Left ventricle myocardium inferior (tissue), 1 donor: Measurements from ENCODE around the gene ZNF546. TPM values are rescaled to one million over a fixed set of nuclear protein-coding genes. Genes with fewer than 3 reads are reported as not detected.
"Not testable (repeated sequence)": the region's sequence is repeated elsewhere in the genome, so short reads cannot be mapped to it uniquely, and the experiment has no call there.

Experiments
- DNase-seq: peaks from one replicate; pipeline ENCODE4 v3.0.0-alpha.2; 2020
- H3K27ac ChIP-seq: fragments of 200-600 bp; replicated peaks from 2 replicates; pipeline ENCODE4 v1.8.0; 2021
- H3K27me3 ChIP-seq: fragments of 200-600 bp; 2 replicates; pipeline ENCODE4 v1.8.0; 2021; ENCODE audit warnings: low read depth
- H3K36me3 ChIP-seq: fragments of 200-600 bp; 2 replicates; pipeline ENCODE4 v1.8.0; 2021
- H3K4me1 ChIP-seq: fragments of 200-600 bp; 2 replicates; pipeline ENCODE4 v1.8.0; 2021
- H3K4me3 ChIP-seq: fragments of 200-600 bp; 2 replicates; pipeline ENCODE4 v1.8.0; 2021; ENCODE audit warnings: mild to moderate bottlenecking, moderate library complexity
- H3K9me3 ChIP-seq: fragments of 200-600 bp; replicated peaks from 2 replicates; pipeline ENCODE4 v1.8.0; 2021
- intact Hi-C: fragments of 100-400 bp; cut with micrococcal nuclease; formaldehyde crosslinking; loops from one replicate; pipeline ENCODE4 v1.11.0; 2022
- total RNA-seq: library from RNA; stranded (reverse); fragmentation: NEBNext Ultra II Directional; extraction: Animal tissue kit (Norgen Biotek cat#: 25700); gene quantifications from one replicate; pipeline ENCODE4 v1.2.1, GENCODE V29; 2021
- TF ChIP-seq, protein P1 (sequence below): fragments of 200-600 bp; IDR thresholded peaks from 2 replicates; pipeline ENCODE4 v1.8.0; 2021; ENCODE audit warnings: antibody characterized with exemption, mild to moderate bottlenecking, borderline replicate concordance
- donor health status: DM: no; HTN: yes; CAD: no; lungs with severe emphysema.

The ZNF546 gene
- total RNA-seq, 1 donor from 2014 or later, result 7.8 TPM

DNA sequence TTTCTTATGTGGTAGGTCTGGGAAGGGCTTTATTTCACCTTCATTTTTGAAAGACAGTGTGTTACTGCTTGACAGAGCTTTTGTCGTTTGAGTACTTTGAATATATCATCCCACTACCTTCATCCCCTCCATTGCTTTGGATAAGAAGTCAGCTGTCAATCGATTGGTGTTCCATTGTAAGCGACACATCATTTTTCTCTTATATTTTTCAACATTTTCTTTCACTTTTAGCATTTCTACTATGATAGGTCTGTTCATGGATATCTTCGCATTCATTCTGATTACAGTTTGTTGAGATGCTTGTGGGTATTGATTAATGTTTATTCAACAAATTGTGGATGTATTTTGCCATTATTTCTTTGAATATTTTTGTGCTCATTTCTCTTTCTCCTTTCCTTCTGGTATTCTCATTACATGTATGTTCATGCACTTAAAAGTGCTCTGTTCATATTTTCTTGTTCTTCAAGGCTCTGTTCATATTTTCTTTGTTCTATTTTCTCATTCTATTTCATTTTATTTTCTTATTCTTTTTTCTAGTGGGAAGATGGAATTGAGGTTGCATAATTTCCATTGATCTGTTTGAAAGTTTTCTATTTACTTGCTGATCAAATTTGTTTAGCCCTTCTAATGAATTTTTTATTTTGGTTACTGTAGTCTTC is 29.2 kb downstream of the ZNF546 start:
- no peak overlapping the region for H3K27ac ChIP-seq
- no peaks in the 10 kb centered on the region for H3K4me1 ChIP-seq
- H3K4me3 ChIP-seq, result no peak overlapping the region
- intact Hi-C loops, result no loop called here
- H3K9me3 ChIP-seq, result peaks cover 100% of the 10 kb centered on the region
- DNase-seq, result no peak
- no peaks in the 10 kb centered on the region for H3K27me3 ChIP-seq
- TF ChIP-seq, protein P1, sequence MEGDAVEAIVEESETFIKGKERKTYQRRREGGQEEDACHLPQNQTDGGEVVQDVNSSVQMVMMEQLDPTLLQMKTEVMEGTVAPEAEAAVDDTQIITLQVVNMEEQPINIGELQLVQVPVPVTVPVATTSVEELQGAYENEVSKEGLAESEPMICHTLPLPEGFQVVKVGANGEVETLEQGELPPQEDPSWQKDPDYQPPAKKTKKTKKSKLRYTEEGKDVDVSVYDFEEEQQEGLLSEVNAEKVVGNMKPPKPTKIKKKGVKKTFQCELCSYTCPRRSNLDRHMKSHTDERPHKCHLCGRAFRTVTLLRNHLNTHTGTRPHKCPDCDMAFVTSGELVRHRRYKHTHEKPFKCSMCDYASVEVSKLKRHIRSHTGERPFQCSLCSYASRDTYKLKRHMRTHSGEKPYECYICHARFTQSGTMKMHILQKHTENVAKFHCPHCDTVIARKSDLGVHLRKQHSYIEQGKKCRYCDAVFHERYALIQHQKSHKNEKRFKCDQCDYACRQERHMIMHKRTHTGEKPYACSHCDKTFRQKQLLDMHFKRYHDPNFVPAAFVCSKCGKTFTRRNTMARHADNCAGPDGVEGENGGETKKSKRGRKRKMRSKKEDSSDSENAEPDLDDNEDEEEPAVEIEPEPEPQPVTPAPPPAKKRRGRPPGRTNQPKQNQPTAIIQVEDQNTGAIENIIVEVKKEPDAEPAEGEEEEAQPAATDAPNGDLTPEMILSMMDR, result no peak
- H3K36me3 ChIP-seq, result peaks cover under 1% of the 10 kb centered on the region

- no peaks in the 10 kb centered on the region for H3K27me3 ChIP-seq
- H3K27ac ChIP-seq, result no peak overlapping the region
- peaks cover 4% of the 10 kb centered on the region for H3K36me3 ChIP-seq
- intact Hi-C loops, result no loop called here
- H3K4me3 ChIP-seq, result no peak overlapping the region
- TF ChIP-seq, protein P1, result no peak
- peaks cover 100% of the 10 kb centered on the region for H3K9me3 ChIP-seq
- no peaks in the 10 kb centered on the region for H3K4me1 ChIP-seq
- no peak for DNase-seq
These were observed 29.7 kb downstream of the ZNF546 start for GRCh38 chr19:40026597-40026970.

DNA sequence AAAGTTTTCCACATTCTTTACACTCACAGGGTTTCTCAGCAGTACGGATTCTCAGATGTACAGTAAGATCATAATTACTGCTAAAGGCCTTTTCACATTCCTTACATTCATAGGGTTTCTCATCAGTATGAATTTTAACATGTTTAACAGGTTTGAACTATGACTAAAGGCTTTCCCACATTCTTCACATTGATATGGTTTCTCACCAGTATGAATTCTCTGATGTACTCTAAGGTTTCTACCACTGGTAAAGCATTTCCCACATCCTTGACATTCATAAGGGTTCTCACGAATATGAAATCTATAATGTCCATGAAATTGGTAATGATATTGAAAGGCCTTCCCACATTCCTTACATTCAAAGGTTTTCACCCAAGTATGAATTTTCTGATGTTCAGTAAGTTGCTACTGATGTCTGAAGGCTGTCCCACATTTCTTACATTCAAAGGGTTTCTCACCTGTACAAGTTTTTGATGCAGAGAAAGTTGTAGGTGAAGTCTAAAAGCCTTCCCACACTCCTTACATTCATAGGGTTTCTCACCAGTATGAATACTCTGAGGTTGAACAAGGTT is 37.2 kb downstream of the ZNF546 start:
- TF ChIP-seq, protein P1, result no peak
- Histone ChIP-seq H3K9me3 (peaks cover 89% of the 10 kb centered on the region), H3K36me3 (peaks cover 61% of the 10 kb centered on the region), H3K4me1 (no peaks in the 10 kb centered on the region), H3K27me3 (no peaks in the 10 kb centered on the region), H3K4me3 (no peak overlapping the region), H3K27ac (no peak overlapping the region)
- no peak for DNase-seq
- intact Hi-C loops, result no loop called here

GRCh38 chr19:40035996-40036395 is 39.1 kb downstream of the ZNF546 start:
- TF ChIP-seq, protein P1, result no peak
- Histone ChIP-seq H3K9me3 (peaks cover 82% of the 10 kb centered on the region), H3K27me3 (no peaks in the 10 kb centered on the region), H3K4me1 (no peaks in the 10 kb centered on the region), H3K4me3 (no peak overlapping the region), H3K36me3 (peaks cover 61% of the 10 kb centered on the region), H3K27ac (no peak overlapping the region)
- no peak for DNase-seq
- intact Hi-C loops, result no loop called here

DNA sequence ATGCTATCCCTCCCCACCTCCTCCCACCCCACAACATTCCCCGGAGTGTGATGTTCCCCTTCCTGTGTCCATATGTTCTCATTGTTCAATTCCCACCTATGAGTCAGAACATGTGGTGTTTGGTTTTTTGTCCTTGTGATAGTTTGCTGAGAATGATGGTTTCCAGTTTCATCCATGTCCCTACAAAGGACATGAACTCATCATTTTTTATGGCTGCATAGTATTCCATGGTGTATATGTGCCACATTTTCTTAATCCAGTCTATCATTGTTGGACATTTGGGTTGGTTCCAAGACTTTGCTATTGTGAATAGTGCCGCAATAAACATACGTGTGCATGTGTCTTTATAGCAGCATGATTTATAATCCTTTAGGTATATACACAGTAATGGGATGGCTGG is 41.2 kb downstream of the ZNF546 start:
- DNase-seq, H3K4me3 ChIP-seq, H3K4me1 ChIP-seq, intact Hi-C loops, H3K27ac ChIP-seq, H3K27me3 ChIP-seq: not testable (repeated sequence)
- H3K36me3 ChIP-seq, result peaks cover 53% of the 10 kb centered on the region
- H3K9me3 ChIP-seq, result peaks cover 77% of the 10 kb centered on the region

- Histone ChIP-seq H3K9me3 (peaks cover 77% of the 10 kb centered on the region), H3K36me3 (peaks cover 55% of the 10 kb centered on the region)
- H3K27me3 ChIP-seq, H3K4me3 ChIP-seq, DNase-seq, H3K4me1 ChIP-seq, H3K27ac ChIP-seq, intact Hi-C loops: not testable (repeated sequence)
These were observed 44.9 kb downstream of the ZNF546 start for GRCh38 chr19:40041718-40042117.
